Endothelial cell of umbilical vein (primary cell): ENCODE data around the gene PYGB. TPM values are rescaled to one million over a fixed set of nuclear protein-coding genes. Genes with fewer than 3 reads are reported as not detected.
A peak's percentile ranks its signal among the peaks of the same experiment; 100 is the strongest.

Experiments used
- BruUV-seq: library from RNA; stranded (reverse); fragments of 400-500 nt; replicated peaks from 2 replicates; lab custom pipeline; 2021; lab: Mats Ljungman, UMichigan
- CTCF ChIA-PET: fragments of 300-600, 350-600 bp; sonication (Branson Sonifier 250); formaldehyde crosslinking; loops from one replicate; lab custom pipeline; 2021; ENCODE audit warnings: antibody characterized with exemption, inconsistent platforms; lab: Charles Lee
- POLR2A ChIA-PET: fragments of 300-600, 350-600 bp; sonication (Branson Sonifier 250); formaldehyde crosslinking; loops from one replicate; lab custom pipeline; 2021; ENCODE audit warnings: antibody characterized with exemption, inconsistent platforms; lab: Charles Lee
- DNase-seq: peaks from one replicate; pipeline ENCODE4 v3.0.0-alpha.2; 2011; ENCODE audit warnings: low read depth, low spot score
- FAIRE-seq: peaks from 2 replicates; lab custom pipeline; 2011; peaks lifted over from hg19 to GRCh38; lab: Jason Lieb, UNC
- H2AFZ ChIP-seq: 2 replicates; pipeline ENCODE4 v1.6.0; 2012; ENCODE audit warnings: low read depth, low read length, control low read depth, inconsistent platforms
- H3K27ac ChIP-seq: 2 replicates; pipeline ENCODE4 v1.5.1; 2011; ENCODE audit warnings: low read depth, mild to moderate bottlenecking, control low read depth, low read length, moderate library complexity; ENCODE audit not compliant: insufficient read depth
- H3K27me3 ChIP-seq, 2 experiments: 2 replicates each; pipeline versions ENCODE4 v1.6.0 to v1.6.1; 2011; ENCODE audit warnings: low read length in 2 of 2, mixed read lengths in 1 of 2; ENCODE audit not compliant: control insufficient read depth in 2 of 2, insufficient read depth in 2 of 2
- H3K36me3 ChIP-seq, 2 experiments: 2 replicates in 1 of 2; 3 replicates in 1 of 2; pipeline ENCODE4 v1.5.1; 2011; ENCODE audit warnings: low read length in 2 of 2, mild to moderate bottlenecking in 1 of 2, moderate library complexity in 1 of 2; ENCODE audit not compliant: control insufficient read depth in 2 of 2, insufficient read depth in 2 of 2; ENCODE audit errors: extremely low read depth in 1 of 2
- H3K4me1 ChIP-seq: 3 replicates; pipeline ENCODE4 v1.5.1; 2011; ENCODE audit warnings: mild to moderate bottlenecking, low read length; ENCODE audit not compliant: control insufficient read depth, insufficient read depth; ENCODE audit errors: extremely low read depth
- H3K4me2 ChIP-seq: 2 replicates; pipeline ENCODE4 v1.6.1; 2011; ENCODE audit warnings: low read length, control low read depth, mixed read lengths; ENCODE audit not compliant: insufficient read depth
- H3K4me3 ChIP-seq, 3 experiments: fragments of 200-600 bp in 1 of 3; sonication (generic), shearing (Covaris generic) in 1 of 3; replicated peaks in 1 of 3; 2 replicates each; pipeline ENCODE4 v1.5.1; 2011 to 2016; ENCODE audit warnings: control low read depth in 3 of 3, low read length in 3 of 3, mild to moderate bottlenecking in 2 of 3, inconsistent platforms in 1 of 3, low read depth in 1 of 3, moderate library complexity in 1 of 3; ENCODE audit not compliant: insufficient read depth in 1 of 3
- H3K79me2 ChIP-seq: 2 replicates; pipeline ENCODE4 v1.6.0; 2012; ENCODE audit warnings: low read length, inconsistent platforms; ENCODE audit not compliant: control insufficient read depth, insufficient read depth
- H3K9ac ChIP-seq: replicated peaks from 2 replicates; pipeline ENCODE3; 2011; ENCODE audit warnings: low read length, control low read depth; ENCODE audit not compliant: insufficient read depth; ENCODE audit errors: extremely low read depth
- H3K9me1 ChIP-seq: replicated peaks from 3 replicates; pipeline ENCODE4 v1.6.0; 2011; ENCODE audit warnings: mild to moderate bottlenecking, low read length; ENCODE audit not compliant: control insufficient read depth, insufficient read depth; ENCODE audit errors: extremely low read depth
- H3K9me3 ChIP-seq: replicated peaks from 2 replicates; pipeline ENCODE4 v1.5.1; 2012; ENCODE audit warnings: low read length, inconsistent platforms; ENCODE audit not compliant: control insufficient read depth, insufficient read depth
- H4K20me1 ChIP-seq: replicated peaks from 2 replicates; pipeline ENCODE3; 2011; ENCODE audit warnings: mild to moderate bottlenecking, low read length; ENCODE audit not compliant: control insufficient read depth, insufficient read depth; ENCODE audit errors: extremely low read depth
- CTCF ChIP-seq, 2 donors: IDR thresholded peaks; 1 replicate in 1 of 2; 2 replicates in 1 of 2; pipeline ENCODE4 v1.5.1; 2011; ENCODE audit warnings: low read length in 2 of 2, mild to moderate bottlenecking in 2 of 2, moderate library complexity in 2 of 2, control low read depth in 1 of 2, inconsistent platforms in 1 of 2, low read depth in 1 of 2; ENCODE audit not compliant: insufficient read depth in 1 of 2; ENCODE audit errors: extremely low read depth in 1 of 2
- EZH2 ChIP-seq: IDR thresholded peaks from 2 replicates; pipeline ENCODE4 v1.6.1; 2012; ENCODE audit warnings: borderline replicate concordance, low read depth, mild to moderate bottlenecking, moderate library complexity, low read length, inconsistent platforms; ENCODE audit not compliant: severe bottlenecking
- FOS ChIP-seq: IDR thresholded peaks from 2 replicates; pipeline ENCODE4 v1.6.1; 2011; ENCODE audit warnings: mild to moderate bottlenecking, low read length, moderate library complexity, borderline replicate concordance; ENCODE audit not compliant: insufficient read depth
- JUN ChIP-seq: IDR thresholded peaks from 2 replicates; pipeline ENCODE4 v1.6.1; 2011; ENCODE audit warnings: borderline replicate concordance, low read depth; ENCODE audit not compliant: insufficient read length, insufficient read depth
- MAX ChIP-seq: IDR thresholded peaks from 2 replicates; pipeline ENCODE4 v1.6.1; 2011; ENCODE audit not compliant: insufficient read depth, insufficient read length
- MYC ChIP-seq: IDR thresholded peaks from one replicate; pipeline ENCODE4 v1.6.1; 2011; ENCODE audit warnings: mild to moderate bottlenecking, low read depth, low read length
- POLR2A ChIP-seq: IDR thresholded peaks from 2 replicates; pipeline ENCODE4 v1.6.1; 2012; ENCODE audit warnings: low read depth, mild to moderate bottlenecking, control low read depth, low read length
- POLR2AphosphoS5 ChIP-seq: IDR thresholded peaks from 2 replicates; pipeline ENCODE4 v1.6.1; 2012; ENCODE audit warnings: low read depth, mild to moderate bottlenecking, control low read depth, low read length, moderate library complexity; ENCODE audit not compliant: insufficient read depth
- dilution Hi-C: fragments of 300-500 bp; cut with MboI; formaldehyde crosslinking; loops from one replicate; pipeline ENCODE4 v1.15.0; 2019; ENCODE audit warnings: low sequenced_read_pairs; ENCODE audit not compliant: extremely low pct_ligation_motif_present
- intact Hi-C: fragments of 100-400 bp; cut with micrococcal nuclease; formaldehyde crosslinking; loops from one replicate; pipeline ENCODE4 v1.10.0; 2022
- polyA plus RNA-seq, 4 experiments: library from polyadenylated mRNA; depleted of rRNA in 3 of 4; stranded (reverse) in 3 of 4; unstranded in 1 of 4; fragments of >200 nt; gene quantifications; 2 replicates each; pipeline versions ENCODE4 v1.2.1 to v1.2.3, GENCODE V29; 2011 to 2012; ENCODE audit warnings: missing spikeins in 1 of 4
- total RNA-seq: library from RNA; stranded (reverse); gene quantifications from 2 replicates; pipeline ENCODE4 v1.2.3, GENCODE V29; 2021

Gene PYGB
- total and polyA plus RNA-seq, 2 donors (not counting 3 experiments of a cell fraction or from before 2014, with no cell fraction given): 36.1 to 60.2 TPM

GRCh38 chr20:25309395-25310267 is 61.7 kb downstream of the PYGB start:
- Histone ChIP-seq H3K4me1 (peaks cover 16% of the 10 kb centered on the region), H3K4me3 (no peak overlapping the region), H3K27ac (peak overlapping the region; percentile 21), H3K9ac (no peak overlapping the region), H3K4me2 (no peak overlapping the region), H3K27me3 (no peaks in the 10 kb centered on the region), H3K9me3 (no peaks in the 10 kb centered on the region), H3K9me1 (no peaks in the 10 kb centered on the region), H4K20me1 (no peaks in the 10 kb centered on the region), H3K36me3 (no peaks in the 10 kb centered on the region), H3K79me2 (no peaks in the 10 kb centered on the region), H2AFZ (no peak overlapping the region)
- TF ChIP-seq MAX: no peak
- TF ChIP-seq JUN: no peak
- no peak for TF ChIP-seq POLR2A
- no peak for TF ChIP-seq EZH2
- no peak for TF ChIP-seq FOS
- TF ChIP-seq POLR2AphosphoS5: no peak
- TF ChIP-seq MYC: no peak
- no peak for TF ChIP-seq CTCF (IDR thresholded peaks at IDR 0.05; ENCODE audit: extremely low read depth in 1 of 2, insufficient read depth in 1 of 2, low read depth in 1 of 2, low read length in 2 of 2)
- CTCF ChIA-PET: interaction anchor here (0.6 to 3.2 kb wide), 6 partner anchors 10 to 89 kb away, joined by 3 to 26 read pairs (median 5); no protein-coding TSS in a partner anchor
- no peak for FAIRE-seq
- POLR2A ChIA-PET: interaction anchor here (0.5 kb wide), 1 partner anchor 76 kb away, joined by 4 read pairs; no protein-coding TSS in a partner anchor
- intact Hi-C loops: loop anchor here (1.0 to 2.0 kb wide), 2 partner anchors 81 to 90 kb away; partner anchors contain the start of gene ABHD12
- DNase-seq: peak; percentile 10
- dilution Hi-C loops: no loop called here
- no TSS peak for BruUV-seq
